HEK293 (cell line): ENCODE data around the gene ARHGAP26.

Source experiments
- CTCF ChIA-PET: fragments of 350-600 bp; formaldehyde crosslinking; extraction: SDS; loops from one replicate; lab custom pipeline; 2021; ENCODE audit warnings: antibody characterized with exemption; lab: Yijun Ruan, JAX
- POLR2A ChIA-PET: fragments of 300-600 bp; formaldehyde crosslinking; extraction: SDS; loops from one replicate; lab custom pipeline; 2020; ENCODE audit warnings: antibody characterized with exemption, inconsistent platforms; lab: Yijun Ruan, JAX
- H3K27ac ChIP-seq: fragments of 200-500 bp; sonication (Bioruptor generic); 2 replicates; pipeline ENCODE4 v1.5.1; 2014; ENCODE audit warnings: low read depth, low read length, control low read depth, inconsistent platforms; ENCODE audit errors: extremely low read depth
- H3K36me3 ChIP-seq, 2 experiments: fragments of 200-500 bp in 1 of 2; sonication (Bioruptor generic) in 1 of 2; 1 replicate in 1 of 2; 2 replicates in 1 of 2; pipeline ENCODE4 v1.5.1; 2014 to 2017; ENCODE audit warnings: inconsistent platforms in 2 of 2, low read length in 2 of 2; ENCODE audit not compliant: control insufficient read depth in 2 of 2, insufficient read depth in 1 of 2
- H3K4me1 ChIP-seq: fragments of 200-500 bp; sonication (Bioruptor generic); 2 replicates; pipeline ENCODE4 v1.5.1; 2014; ENCODE audit warnings: mild to moderate bottlenecking, low read length, inconsistent platforms; ENCODE audit not compliant: control insufficient read depth, insufficient read depth
- H3K4me3 ChIP-seq: 2 replicates; pipeline ENCODE4 v1.5.1; 2011; ENCODE audit warnings: low read depth, mild to moderate bottlenecking, control low read depth, low read length, moderate library complexity
- H3K9me3 ChIP-seq: fragments of 200-500 bp; sonication (Bioruptor generic); 2 replicates; pipeline ENCODE4 v1.5.1; 2014; ENCODE audit warnings: low read depth, low read length, inconsistent platforms; ENCODE audit not compliant: control insufficient read depth, insufficient read depth
- ATF2 ChIP-seq: fragments of 450-650 bp; formaldehyde crosslinking; IDR thresholded peaks from 2 replicates; pipeline ENCODE4 v1.5.1; 2016; ENCODE audit warnings: missing biosample characterization, missing genetic modification characterization, low read depth
- ELK4 ChIP-seq: IDR thresholded peaks from 2 replicates; pipeline ENCODE4 v1.6.1; 2011; ENCODE audit warnings: mild to moderate bottlenecking, low read depth, low read length, borderline replicate concordance
- GLIS1 ChIP-seq: fragments of 450-650 bp; formaldehyde crosslinking; IDR thresholded peaks from 2 replicates; pipeline ENCODE4 v1.5.1; 2016; ENCODE audit warnings: missing biosample characterization, missing genetic modification characterization
- GLIS2 ChIP-seq: fragments of 450-650 bp; formaldehyde crosslinking; IDR thresholded peaks from 2 replicates; pipeline ENCODE4 v1.5.1; 2016; ENCODE audit warnings: missing biosample characterization, missing genetic modification characterization
- IKZF3 ChIP-seq: fragments of 450-650 bp; IDR thresholded peaks from 2 replicates; pipeline ENCODE4 v1.5.0; 2018; ENCODE audit warnings: missing biosample characterization, mild to moderate bottlenecking, missing genetic modification characterization, moderate library complexity
- INSM2 ChIP-seq: fragments of 450-650 bp; formaldehyde crosslinking; IDR thresholded peaks from 2 replicates; pipeline ENCODE4 v1.5.1; 2016; ENCODE audit warnings: missing biosample characterization, missing genetic modification characterization
- KLF17 ChIP-seq: fragments of 450-650 bp; formaldehyde crosslinking; IDR thresholded peaks from 2 replicates; pipeline ENCODE4 v1.5.1; 2016; ENCODE audit warnings: missing biosample characterization, missing genetic modification characterization
- KLF8 ChIP-seq: fragments of 450-650 bp; formaldehyde crosslinking; IDR thresholded peaks from 2 replicates; pipeline ENCODE4 v1.5.1; 2016; ENCODE audit warnings: missing biosample characterization, missing genetic modification characterization
- MYNN ChIP-seq: fragments of 450-650 bp; formaldehyde crosslinking; IDR thresholded peaks from 2 replicates; pipeline ENCODE4 v1.5.1; 2016; ENCODE audit warnings: missing biosample characterization, missing genetic modification characterization, borderline replicate concordance
- OSR2 ChIP-seq: fragments of 450-650 bp; formaldehyde crosslinking; IDR thresholded peaks from 2 replicates; pipeline ENCODE4 v1.5.1; 2016; ENCODE audit warnings: missing biosample characterization, missing genetic modification characterization
- PATZ1 ChIP-seq: fragments of 450-650 bp; formaldehyde crosslinking; IDR thresholded peaks from 2 replicates; pipeline ENCODE4 v1.5.1; 2016; ENCODE audit warnings: missing biosample characterization, missing genetic modification characterization
- REPIN1 ChIP-seq: fragments of 450-650 bp; formaldehyde crosslinking; IDR thresholded peaks from 2 replicates; pipeline ENCODE4 v1.5.1; 2017; ENCODE audit warnings: missing biosample characterization, missing genetic modification characterization, low read depth
- SP3 ChIP-seq: fragments of 450-650 bp; formaldehyde crosslinking; IDR thresholded peaks from 2 replicates; pipeline ENCODE4 v1.5.1; 2016; ENCODE audit warnings: missing biosample characterization, missing genetic modification characterization
- ZBTB17 ChIP-seq: fragments of 450-650 bp; formaldehyde crosslinking; IDR thresholded peaks from 2 replicates; pipeline ENCODE4 v1.5.1; 2016; ENCODE audit warnings: missing biosample characterization, missing genetic modification characterization
- ZBTB21 ChIP-seq: fragments of 450-650 bp; formaldehyde crosslinking; IDR thresholded peaks from 2 replicates; pipeline ENCODE4 v1.5.1; 2017; ENCODE audit warnings: missing biosample characterization, missing genetic modification characterization
- ZEB2 ChIP-seq: fragments of 450-650 bp; formaldehyde crosslinking; IDR thresholded peaks from 2 replicates; pipeline ENCODE4 v1.5.1; 2016; ENCODE audit warnings: missing biosample characterization, missing genetic modification characterization
- ZIC2 ChIP-seq: fragments of 450-650 bp; formaldehyde crosslinking; IDR thresholded peaks from 2 replicates; pipeline ENCODE4 v1.5.1; 2016; ENCODE audit warnings: missing biosample characterization, missing genetic modification characterization
- ZNF335 ChIP-seq: fragments of 450-650 bp; formaldehyde crosslinking; conservative IDR thresholded peaks from 2 replicates; pipeline ENCODE4 v1.5.1; 2016; ENCODE audit warnings: missing biosample characterization, missing genetic modification characterization
- ZNF366 ChIP-seq: fragments of 450-650 bp; formaldehyde crosslinking; conservative IDR thresholded peaks from 2 replicates; pipeline ENCODE4 v1.5.1; 2016; ENCODE audit warnings: missing biosample characterization, missing genetic modification characterization
- ZNF37A ChIP-seq: fragments of 450-650 bp; IDR thresholded peaks from 2 replicates; pipeline ENCODE4 v1.5.1; 2018; ENCODE audit warnings: missing biosample characterization, missing genetic modification characterization
- ZNF391 ChIP-seq: fragments of 450-650 bp; formaldehyde crosslinking; IDR thresholded peaks from 2 replicates; pipeline ENCODE4 v1.5.1; 2016; ENCODE audit warnings: low read depth, missing biosample characterization, missing genetic modification characterization, borderline replicate concordance
- ZNF423 ChIP-seq: fragments of 450-650 bp; formaldehyde crosslinking; IDR thresholded peaks from 2 replicates; pipeline ENCODE4 v1.5.1; 2016; ENCODE audit warnings: missing biosample characterization, missing genetic modification characterization
- ZNF560 ChIP-seq: fragments of 450-650 bp; formaldehyde crosslinking; IDR thresholded peaks from 2 replicates; pipeline ENCODE4 v1.5.1; 2017; ENCODE audit warnings: missing biosample characterization, missing genetic modification characterization, borderline replicate concordance
- ZNF600 ChIP-seq: fragments of 450-650 bp; formaldehyde crosslinking; IDR thresholded peaks from 2 replicates; pipeline ENCODE4 v1.5.1; 2016; ENCODE audit warnings: missing biosample characterization, missing genetic modification characterization
- ZNF629 ChIP-seq: fragments of 450-650 bp; formaldehyde crosslinking; IDR thresholded peaks from 2 replicates; pipeline ENCODE4 v1.5.1; 2017; ENCODE audit warnings: missing biosample characterization, missing genetic modification characterization
- ZNF645 ChIP-seq: fragments of 450-650 bp; formaldehyde crosslinking; IDR thresholded peaks from 2 replicates; pipeline ENCODE4; 2016; ENCODE audit warnings: missing biosample characterization, missing genetic modification characterization
- ZNF677 ChIP-seq: fragments of 450-650 bp; IDR thresholded peaks from 2 replicates; pipeline ENCODE4 v1.5.0; 2018; ENCODE audit warnings: missing biosample characterization, mild to moderate bottlenecking, missing genetic modification characterization, moderate library complexity

Gene ARHGAP26

GRCh38 chr5:142825378-142826089 lies 55.4 kb downstream of the ARHGAP26 start:
- ChIA-PET POLR2A (no interaction called here), CTCF (no interaction called here)
- H3K27ac ChIP-seq, result no peak overlapping the region
- H3K4me1 ChIP-seq, result peaks cover 46% of the 10 kb centered on the region
- no peaks in the 10 kb centered on the region for H3K9me3 ChIP-seq
- no peak overlapping the region for H3K4me3 ChIP-seq
- no peaks in the 10 kb centered on the region for H3K36me3 ChIP-seq
- TF ChIP-seq GLIS2 (tag by site-specific recombination), result peak; percentile 39; the same call in 1 of the 2 replicates
- peak; percentile 91 for TF ChIP-seq OSR2 (tag by site-specific recombination)
- peak; percentile 69 for TF ChIP-seq ZIC2 (tag by site-specific recombination)
- peak; percentile 15; the same call in 1 of the 2 replicates for TF ChIP-seq ZNF391 (tag by site-specific recombination)
- TF ChIP-seq ZNF37A, result no peak
- TF ChIP-seq ZNF629 (tag by site-specific recombination), result peak; percentile 92
- no peak for TF ChIP-seq ZNF645 (tag by site-specific recombination)
- TF ChIP-seq MYNN (tag by site-specific recombination), result no peak
- 0 out of 2 replicates have a peak, but pooled peaks have one; percentile 29 for TF ChIP-seq KLF17
- TF ChIP-seq ATF2, result 0 out of 2 replicates have a peak, but pooled peaks have one; percentile 31
- TF ChIP-seq INSM2 (tag by site-specific recombination), result 0 out of 2 replicates have a peak, but pooled peaks have one; percentile 42
- TF ChIP-seq IKZF3 (tag by site-specific recombination), result peak; percentile 58
- TF ChIP-seq ELK4, result no peak
- TF ChIP-seq PATZ1, result 0 out of 2 replicates have a peak, but pooled peaks have one; percentile 11
- TF ChIP-seq ZEB2 (tag by site-specific recombination), result 0 out of 2 replicates have a peak, but pooled peaks have one; percentile 22
- TF ChIP-seq KLF8 (tag by site-specific recombination), result no peak
- no peak for TF ChIP-seq ZNF677 (tag by site-specific recombination)
- peak; percentile 79 for TF ChIP-seq ZNF600 (tag by site-specific recombination)
- no peak for TF ChIP-seq ZNF560 (tag by site-specific recombination)
- 0 out of 2 replicates have a peak, but pooled peaks have one; percentile 32 for TF ChIP-seq ZBTB21
- TF ChIP-seq SP3 (tag by site-specific recombination), result 0 out of 2 replicates have a peak, but pooled peaks have one; percentile 3
- peak; percentile 66 for TF ChIP-seq ZNF335
- peak; percentile 55; the same call in 1 of the 2 replicates for TF ChIP-seq ZNF366 (tag by site-specific recombination)
- TF ChIP-seq ZBTB17 (tag by site-specific recombination), result peak; percentile 61
- peak; percentile 83 for TF ChIP-seq GLIS1 (tag by site-specific recombination)
- no peak for TF ChIP-seq REPIN1
- peak; percentile 87 for TF ChIP-seq ZNF423
- TF ChIP-seq, all 188 proteins: peak for 19
